ENCODE measurements around the gene TMEM167B.

Gene TMEM167B

GRCh38 chr1:109133002-109133706, 42.6 kb downstream of the TMEM167B start:
- H3K9ac ChIP-seq = no peak overlapping the region
- H3K4me3 ChIP-seq (IDR thresholded peaks at IDR 0.05; ENCODE audit: insufficient read depth, low read depth, low read length) = no peak overlapping the region
- no peaks in the 10 kb centered on the region for H4K20me1 ChIP-seq (ENCODE audit: insufficient read depth)
- no peak overlapping the region for H3K4me2 ChIP-seq
- H3K36me3 ChIP-seq (ENCODE audit: insufficient read depth) = no peaks in the 10 kb centered on the region
- no peaks in the 10 kb centered on the region for H3K4me1 ChIP-seq (ENCODE audit: low read depth, poor library complexity, severe bottlenecking)
- no peaks in the 10 kb centered on the region for H3K79me2 ChIP-seq (ENCODE audit: insufficient read depth, low read depth)
- H3K27ac ChIP-seq = no peak overlapping the region
- TF ChIP-seq CTCF (conservative IDR thresholded peaks at IDR 0.05; ENCODE audit: low read depth, low read length) = no peak
- H3K27me3 ChIP-seq (ENCODE audit: insufficient read depth, low read depth) = no peaks in the 10 kb centered on the region
- no peak overlapping the region for H2AFZ ChIP-seq (ENCODE audit: low read depth)

GRCh38 chr1:109133815-109134214, 43.3 kb downstream of the TMEM167B start:
- no peak for TF ChIP-seq CTCF (conservative IDR thresholded peaks at IDR 0.05; ENCODE audit: low read depth, low read length)

DNA sequence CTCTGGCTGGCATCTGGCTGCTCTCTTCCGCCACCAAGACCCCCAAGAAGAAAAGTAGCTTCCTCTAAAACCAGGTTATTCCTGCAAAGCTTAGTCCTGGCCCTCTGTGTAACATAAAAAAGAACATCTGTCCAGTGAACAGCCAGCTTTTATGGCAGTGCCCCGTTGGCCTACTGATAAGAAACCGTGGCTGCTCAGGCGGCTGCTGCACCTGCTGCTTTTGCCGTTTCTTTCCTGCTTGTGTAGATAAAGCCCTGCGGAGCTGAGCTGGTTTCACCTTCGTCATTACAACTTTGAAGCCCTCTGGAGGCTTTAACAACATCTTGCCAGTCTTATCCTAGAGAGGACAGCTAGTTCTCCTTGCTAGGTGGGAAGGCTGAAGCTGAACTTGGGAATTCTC, 43.9 kb downstream of the TMEM167B start:
- no peaks in the 10 kb centered on the region for H3K36me3 ChIP-seq (ENCODE audit: insufficient read depth)
- TF ChIP-seq CTCF (conservative IDR thresholded peaks at IDR 0.05; ENCODE audit: low read depth, low read length) = no peak
- H3K27me3 ChIP-seq (ENCODE audit: insufficient read depth, low read depth) = no peaks in the 10 kb centered on the region
- H3K4me1 ChIP-seq (ENCODE audit: low read depth, poor library complexity, severe bottlenecking) = no peaks in the 10 kb centered on the region
- H3K27ac ChIP-seq = no peak overlapping the region
- no peaks in the 10 kb centered on the region for H4K20me1 ChIP-seq (ENCODE audit: insufficient read depth)
- no peak overlapping the region for H3K4me2 ChIP-seq
- no peak overlapping the region for H2AFZ ChIP-seq (ENCODE audit: low read depth)
- no peaks in the 10 kb centered on the region for H3K79me2 ChIP-seq (ENCODE audit: insufficient read depth, low read depth)
- no peak overlapping the region for H3K9ac ChIP-seq
- no peak overlapping the region for H3K4me3 ChIP-seq (IDR thresholded peaks at IDR 0.05; ENCODE audit: insufficient read depth, low read depth, low read length)

More at GRCh38 chr1:109133815-109134214, 43.3 kb downstream of the TMEM167B start:
- H3K27ac ChIP-seq = no peak overlapping the region
- no peaks in the 10 kb centered on the region for H4K20me1 ChIP-seq (ENCODE audit: insufficient read depth)
- H3K4me2 ChIP-seq = no peak overlapping the region
- no peaks in the 10 kb centered on the region for H3K4me1 ChIP-seq (ENCODE audit: low read depth, poor library complexity, severe bottlenecking)
- no peaks in the 10 kb centered on the region for H3K79me2 ChIP-seq (ENCODE audit: insufficient read depth, low read depth)
- H3K9ac ChIP-seq = no peak overlapping the region
- H3K27me3 ChIP-seq (ENCODE audit: insufficient read depth, low read depth) = no peaks in the 10 kb centered on the region
- no peak overlapping the region for H3K4me3 ChIP-seq (IDR thresholded peaks at IDR 0.05; ENCODE audit: insufficient read depth, low read depth, low read length)
- no peak overlapping the region for H2AFZ ChIP-seq (ENCODE audit: low read depth)
- no peaks in the 10 kb centered on the region for H3K36me3 ChIP-seq (ENCODE audit: insufficient read depth)

GRCh38 chr1:109135940-109136339, 45.4 kb downstream of the TMEM167B start:
- Histone ChIP-seq H3K79me2 (ENCODE audit: insufficient read depth, low read depth) (no peaks in the 10 kb centered on the region), H2AFZ (ENCODE audit: low read depth) (no peak overlapping the region), H3K9ac (no peak overlapping the region), H3K4me2 (no peak overlapping the region), H3K4me3 (IDR thresholded peaks at IDR 0.05; ENCODE audit: insufficient read depth, low read depth, low read length) (no peak overlapping the region), H3K27me3 (ENCODE audit: insufficient read depth, low read depth) (no peaks in the 10 kb centered on the region), H3K36me3 (ENCODE audit: insufficient read depth) (no peaks in the 10 kb centered on the region), H3K4me1 (ENCODE audit: low read depth, poor library complexity, severe bottlenecking) (no peaks in the 10 kb centered on the region), H4K20me1 (ENCODE audit: insufficient read depth) (no peaks in the 10 kb centered on the region), H3K27ac (no peak overlapping the region)
- TF ChIP-seq CTCF (conservative IDR thresholded peaks at IDR 0.05; ENCODE audit: low read depth, low read length) = no peak

All from KMS-11 (cell line).